Subcutaneous adipose tissue (tissue), 4 donors: ENCODE results near the gene RFT1. TPM values are rescaled to one million over a fixed set of nuclear protein-coding genes. Genes with fewer than 3 reads are reported as not detected.

ENCODE experiments used
- total RNA-seq, 4 donors: library from RNA; depleted of rRNA; stranded (reverse); fragments of >200 nt; gene quantifications; one replicate each; pipeline ENCODE4 v1.1.0, GENCODE V29; 2016
- TF ChIP-seq, protein P1 (sequence below): fragments of 450-650 bp; IDR thresholded peaks from one replicate; pipeline ENCODE4 v1.5.1; 2016; ENCODE audit warnings: low read depth, mild to moderate bottlenecking, control low read depth, antibody characterized with exemption, moderate library complexity

Gene RFT1
- total RNA-seq, 4 donors from 2014 or later = 8.1 to 12.7 (median 10.7) TPM

DNA sequence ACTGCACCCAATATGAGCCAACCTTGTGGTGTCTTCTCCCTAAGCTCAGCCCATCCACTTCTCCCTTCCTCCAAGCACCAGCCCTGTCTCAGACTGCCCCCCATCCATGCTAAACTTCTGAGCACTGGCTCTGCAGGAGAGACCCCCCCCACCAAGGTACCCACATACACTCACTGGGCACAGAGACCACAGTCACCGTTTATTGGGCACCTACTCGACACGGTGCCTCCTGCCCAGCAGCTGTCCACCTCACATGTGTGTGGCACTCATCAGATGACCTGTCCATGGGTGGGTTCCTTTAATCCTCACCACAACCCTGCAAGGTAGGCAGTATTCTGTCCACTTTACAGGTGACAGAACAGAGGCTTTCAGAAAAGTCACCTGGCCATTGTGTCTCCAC is 62.1 kb downstream of the RFT1 start:
- TF ChIP-seq, protein P1, sequence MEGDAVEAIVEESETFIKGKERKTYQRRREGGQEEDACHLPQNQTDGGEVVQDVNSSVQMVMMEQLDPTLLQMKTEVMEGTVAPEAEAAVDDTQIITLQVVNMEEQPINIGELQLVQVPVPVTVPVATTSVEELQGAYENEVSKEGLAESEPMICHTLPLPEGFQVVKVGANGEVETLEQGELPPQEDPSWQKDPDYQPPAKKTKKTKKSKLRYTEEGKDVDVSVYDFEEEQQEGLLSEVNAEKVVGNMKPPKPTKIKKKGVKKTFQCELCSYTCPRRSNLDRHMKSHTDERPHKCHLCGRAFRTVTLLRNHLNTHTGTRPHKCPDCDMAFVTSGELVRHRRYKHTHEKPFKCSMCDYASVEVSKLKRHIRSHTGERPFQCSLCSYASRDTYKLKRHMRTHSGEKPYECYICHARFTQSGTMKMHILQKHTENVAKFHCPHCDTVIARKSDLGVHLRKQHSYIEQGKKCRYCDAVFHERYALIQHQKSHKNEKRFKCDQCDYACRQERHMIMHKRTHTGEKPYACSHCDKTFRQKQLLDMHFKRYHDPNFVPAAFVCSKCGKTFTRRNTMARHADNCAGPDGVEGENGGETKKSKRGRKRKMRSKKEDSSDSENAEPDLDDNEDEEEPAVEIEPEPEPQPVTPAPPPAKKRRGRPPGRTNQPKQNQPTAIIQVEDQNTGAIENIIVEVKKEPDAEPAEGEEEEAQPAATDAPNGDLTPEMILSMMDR = no peak

DNA sequence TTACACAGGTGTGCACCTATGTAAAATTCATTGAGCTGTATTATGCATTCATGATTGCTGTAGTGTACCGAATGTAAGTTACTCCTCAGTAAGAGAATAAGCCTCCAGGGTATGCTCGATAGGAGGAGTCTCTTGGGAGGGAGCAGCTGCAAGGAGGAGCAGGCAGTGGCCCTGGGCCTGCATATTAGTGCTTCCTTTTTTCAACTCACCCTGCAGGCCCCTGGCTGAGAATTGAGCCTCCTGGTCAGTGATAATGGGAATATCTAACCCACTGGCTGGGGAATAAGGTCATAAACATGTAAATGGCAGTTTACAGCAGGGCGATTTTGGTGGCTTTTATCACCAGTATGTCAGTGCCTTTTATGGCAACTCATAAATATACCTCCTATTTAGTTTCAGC is 62.7 kb downstream of the RFT1 start:
- TF ChIP-seq, protein P1 = no peak

DNA sequence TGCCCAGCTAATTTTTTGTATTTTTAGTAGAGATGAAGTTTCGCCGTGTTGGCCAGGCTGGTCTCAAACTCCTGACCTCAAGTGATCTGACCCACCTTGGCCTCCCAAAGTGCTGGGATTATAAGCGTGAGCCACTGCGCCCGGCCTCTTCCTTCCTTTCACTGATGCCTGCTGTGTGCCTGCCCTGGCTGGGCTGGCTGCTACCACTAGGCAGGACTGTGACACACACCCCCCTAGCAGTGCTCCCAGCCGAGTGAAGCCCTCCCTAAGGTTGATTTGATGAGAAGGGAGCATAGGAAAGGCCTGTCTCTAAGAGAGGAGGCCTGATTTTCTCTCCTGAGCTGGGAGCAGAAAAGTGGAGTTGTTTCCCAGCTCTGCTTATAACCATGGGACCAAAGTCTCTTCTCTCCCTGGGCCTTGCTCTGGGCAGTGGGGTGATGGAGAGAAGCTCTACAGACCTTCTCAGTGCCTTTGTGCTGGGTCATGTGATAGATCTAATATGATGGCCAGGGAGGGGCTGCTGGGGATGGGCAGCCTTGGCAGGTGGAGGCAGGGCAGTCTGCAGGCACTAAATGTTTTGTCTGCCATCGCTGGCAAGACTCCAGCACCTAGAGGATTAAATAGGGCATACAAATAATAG is 64.3 kb downstream of the RFT1 start:
- TF ChIP-seq, protein P1 = no peak

DNA sequence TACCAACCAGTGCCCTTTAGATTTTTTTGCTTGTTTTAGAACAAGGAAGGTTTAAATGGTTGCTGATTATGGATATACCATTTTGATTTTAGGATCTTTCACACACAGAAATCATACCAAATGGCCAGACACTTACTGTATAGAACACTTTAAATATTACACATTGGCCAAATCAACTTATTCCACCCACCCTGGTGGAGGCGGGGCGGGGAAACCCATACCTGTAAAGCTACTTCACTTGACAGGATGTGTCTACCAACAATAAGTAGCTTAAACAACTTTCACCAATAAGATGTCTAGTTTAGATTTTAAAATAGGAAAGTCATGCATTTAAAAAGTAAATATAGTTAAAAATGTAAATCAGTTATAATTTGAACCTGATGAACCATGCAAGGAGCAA is 67.3 kb downstream of the RFT1 start:
- TF ChIP-seq, protein P1 = no peak

DNA sequence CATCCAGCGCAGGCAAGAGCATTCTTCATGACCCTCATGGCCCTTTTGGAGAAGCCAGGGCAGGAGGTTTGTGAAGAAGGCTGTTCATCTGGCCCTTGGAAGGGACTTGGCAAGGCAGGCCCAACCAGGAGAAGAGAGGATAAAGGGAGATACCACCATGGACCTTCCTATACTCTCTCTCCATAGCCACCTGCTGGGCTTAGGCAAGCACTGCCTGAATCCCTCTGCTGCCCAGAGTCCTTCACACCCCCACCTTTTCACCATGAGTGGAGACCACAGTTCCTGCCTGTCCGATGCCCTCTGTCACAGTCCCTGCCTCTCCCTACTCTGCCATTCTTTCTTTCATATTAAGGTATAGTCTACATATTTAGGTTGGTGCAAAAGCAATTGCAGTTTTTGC is 73.8 kb downstream of the RFT1 start:
- TF ChIP-seq, protein P1 = no peak

DNA sequence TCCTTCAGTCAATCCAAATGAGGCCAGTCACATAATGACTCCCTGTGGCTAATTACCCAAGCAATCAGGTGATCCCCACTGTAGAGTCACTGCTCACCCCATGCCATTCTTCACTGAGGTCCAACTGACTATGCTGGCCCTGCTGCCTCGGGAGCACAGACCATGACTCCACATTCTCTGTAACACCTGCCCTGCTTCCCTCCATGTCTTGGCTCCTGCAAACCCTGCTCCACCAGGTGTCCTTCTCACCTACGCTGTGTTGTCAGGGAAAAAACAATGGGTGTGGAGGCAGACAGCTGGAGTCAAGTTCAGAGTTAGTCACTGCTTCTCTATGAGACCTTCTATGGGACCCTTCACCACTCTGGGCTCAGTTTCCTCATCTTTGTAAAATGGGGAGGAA is 78.3 kb downstream of the RFT1 start:
- TF ChIP-seq, protein P1 = no peak

DNA sequence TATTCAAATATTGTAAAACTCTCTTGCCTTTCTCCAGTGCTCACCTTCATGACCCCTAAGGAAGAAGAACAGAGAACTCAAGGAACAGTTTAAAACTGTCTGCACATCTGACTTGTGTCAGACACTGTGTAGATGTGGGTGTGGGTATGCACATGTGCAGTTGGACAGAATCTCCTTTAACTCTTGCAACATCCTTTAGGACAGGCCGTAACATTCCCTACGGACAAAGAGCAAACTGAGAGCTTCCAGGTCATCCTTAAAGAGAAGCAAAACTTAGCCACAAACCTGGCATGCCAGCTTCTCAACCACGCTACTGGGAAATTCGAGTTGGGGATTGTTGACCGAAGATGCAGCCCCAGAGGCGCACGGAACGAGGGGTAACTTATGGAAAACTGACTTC is 80.2 kb downstream of the RFT1 start:
- TF ChIP-seq, protein P1 = no peak
